ENCODE data around the gene SPDEF.

Gene SPDEF

DNA sequence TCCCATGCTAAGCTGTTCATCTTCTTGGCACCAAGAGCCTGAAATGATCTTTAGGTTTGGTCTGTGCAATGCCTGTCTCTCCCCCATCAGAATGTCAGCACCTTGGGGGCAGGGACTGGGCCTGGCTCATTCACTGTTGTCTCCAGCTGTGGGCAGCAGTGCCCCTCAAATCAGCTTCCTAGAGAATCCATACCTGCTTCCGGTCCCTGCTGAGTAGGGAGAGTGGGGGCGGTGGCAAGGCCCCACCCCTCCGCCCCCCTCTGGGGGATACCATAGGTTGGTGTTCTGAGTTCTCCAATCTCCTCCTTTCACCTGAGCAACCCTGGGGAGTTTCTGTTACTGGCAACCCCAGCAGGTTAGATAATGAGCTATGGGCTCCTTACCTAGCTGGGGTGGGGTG is 19.2 kb upstream of the SPDEF start:
- Mint-ChIP-seq H3K4me3 (no peak overlapping the region), H3K27me3 (peaks cover 6% of the 10 kb centered on the region), H3K9me3 (no peaks in the 10 kb centered on the region), H3K27ac (peak overlapping the region; percentile 18), H3K36me3 (ENCODE audit: low read depth) (no peaks in the 10 kb centered on the region), H3K4me1 (ENCODE audit: low read depth) (peaks cover 5% of the 10 kb centered on the region)
- intact Hi-C loops (cut with micrococcal nuclease), result no loop called here

GRCh38 chr6:34574647-34575293 is 18.6 kb upstream of the SPDEF start:
- H3K27ac Mint-ChIP-seq, result peak overlapping the region; percentile 18
- H3K36me3 Mint-ChIP-seq (ENCODE audit: low read depth), result no peaks in the 10 kb centered on the region
- H3K4me3 Mint-ChIP-seq, result no peak overlapping the region
- H3K9me3 Mint-ChIP-seq, result no peaks in the 10 kb centered on the region
- intact Hi-C loops (cut with micrococcal nuclease), result no loop called here
- H3K4me1 Mint-ChIP-seq (ENCODE audit: low read depth), result peaks cover 5% of the 10 kb centered on the region
- H3K27me3 Mint-ChIP-seq, result peaks cover 6% of the 10 kb centered on the region

- H3K9me3 Mint-ChIP-seq, result no peaks in the 10 kb centered on the region
- peaks cover 5% of the 10 kb centered on the region for H3K4me1 Mint-ChIP-seq (ENCODE audit: low read depth)
- peaks cover 10% of the 10 kb centered on the region for H3K27me3 Mint-ChIP-seq
- no peak overlapping the region for H3K27ac Mint-ChIP-seq
- H3K4me3 Mint-ChIP-seq, result no peak overlapping the region
- intact Hi-C loops (cut with micrococcal nuclease), result no loop called here
- H3K36me3 Mint-ChIP-seq (ENCODE audit: low read depth), result no peaks in the 10 kb centered on the region
These were observed 17.5 kb upstream of the SPDEF start for GRCh38 chr6:34573567-34574183.

- Mint-ChIP-seq H3K27ac (no peak overlapping the region), H3K27me3 (peaks cover 14% of the 10 kb centered on the region), H3K9me3 (no peaks in the 10 kb centered on the region), H3K4me1 (ENCODE audit: low read depth) (peaks cover 5% of the 10 kb centered on the region), H3K4me3 (no peak overlapping the region), H3K36me3 (ENCODE audit: low read depth) (no peaks in the 10 kb centered on the region)
- intact Hi-C loops (cut with micrococcal nuclease), result no loop called here
These were observed 16.5 kb upstream of the SPDEF start for GRCh38 chr6:34572585-34572984.

DNA sequence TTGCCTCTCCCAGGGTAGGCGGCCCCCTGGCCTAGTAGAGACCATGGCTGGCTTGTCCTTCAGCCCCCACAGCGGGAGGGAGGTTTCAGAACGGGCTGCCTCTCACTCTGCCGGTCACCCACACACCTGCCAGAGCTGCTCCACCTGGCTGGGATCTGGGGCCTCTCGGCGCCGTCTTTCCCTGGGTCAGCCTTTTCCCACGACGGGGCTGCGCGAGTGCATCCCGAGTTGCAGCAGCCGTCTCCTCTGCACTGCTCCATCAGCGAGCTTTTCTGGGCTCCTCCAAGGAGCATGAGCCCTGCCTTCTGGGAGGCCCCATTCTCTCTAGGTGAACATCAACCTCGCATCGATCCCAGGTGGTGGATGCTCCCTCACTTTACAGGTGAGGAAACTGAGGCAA is 15.9 kb upstream of the SPDEF start:
- intact Hi-C loops (cut with micrococcal nuclease), result no loop called here
- H3K27ac Mint-ChIP-seq, result no peak overlapping the region
- H3K36me3 Mint-ChIP-seq (ENCODE audit: low read depth), result no peaks in the 10 kb centered on the region
- no peak overlapping the region for H3K4me3 Mint-ChIP-seq
- peaks cover 5% of the 10 kb centered on the region for H3K4me1 Mint-ChIP-seq (ENCODE audit: low read depth)
- peaks cover 14% of the 10 kb centered on the region for H3K27me3 Mint-ChIP-seq
- no peaks in the 10 kb centered on the region for H3K9me3 Mint-ChIP-seq

GRCh38 chr6:34571388-34571787 is 15.3 kb upstream of the SPDEF start:
- no peaks in the 10 kb centered on the region for H3K9me3 Mint-ChIP-seq
- H3K27me3 Mint-ChIP-seq, result peaks cover 19% of the 10 kb centered on the region
- H3K36me3 Mint-ChIP-seq (ENCODE audit: low read depth), result no peaks in the 10 kb centered on the region
- intact Hi-C loops (cut with micrococcal nuclease), result no loop called here
- no peak overlapping the region for H3K4me3 Mint-ChIP-seq
- no peak overlapping the region for H3K27ac Mint-ChIP-seq
- peaks cover 1% of the 10 kb centered on the region for H3K4me1 Mint-ChIP-seq (ENCODE audit: low read depth)

DNA sequence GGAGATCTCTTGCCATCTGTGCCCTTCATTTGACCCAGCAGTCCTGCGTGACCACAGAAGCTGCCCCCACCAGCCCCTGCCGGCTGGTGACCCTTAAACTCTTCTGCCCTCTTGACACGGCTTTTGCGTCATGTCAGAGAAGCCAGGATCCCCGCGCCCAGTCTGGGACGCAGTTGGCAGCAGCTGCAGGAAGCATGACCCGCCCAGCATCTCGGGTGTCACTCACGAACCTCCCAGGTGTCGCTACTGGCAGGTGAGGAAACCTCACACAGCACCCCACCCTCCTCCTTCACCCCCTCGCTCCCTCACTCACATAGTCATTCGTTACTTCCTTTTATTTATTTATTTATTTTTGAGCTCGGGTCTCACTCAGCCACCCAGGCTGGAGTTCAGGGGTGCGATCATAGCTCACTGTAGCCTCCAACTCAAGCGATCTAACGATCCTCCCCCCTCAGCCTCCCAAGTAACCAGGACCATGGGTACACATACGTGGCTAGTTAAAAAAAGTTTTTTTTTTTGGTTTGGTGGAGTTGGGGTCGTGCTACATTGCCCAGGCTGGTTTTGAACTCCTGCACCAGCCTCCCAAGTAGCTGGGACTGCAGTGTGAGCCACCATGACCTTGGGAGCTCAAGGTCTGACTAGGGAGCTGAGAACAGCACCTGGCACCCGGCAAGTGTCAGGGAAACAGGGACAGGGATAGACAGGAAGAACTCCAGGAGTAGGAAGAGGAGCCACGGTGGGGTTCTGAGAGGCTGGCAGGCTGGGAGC is 14.1 kb upstream of the SPDEF start:
- Mint-ChIP-seq H3K27ac (no peak overlapping the region), H3K27me3 (peaks cover 23% of the 10 kb centered on the region), H3K4me1 (ENCODE audit: low read depth) (no peaks in the 10 kb centered on the region), H3K4me3 (no peak overlapping the region), H3K36me3 (ENCODE audit: low read depth) (no peaks in the 10 kb centered on the region), H3K9me3 (no peaks in the 10 kb centered on the region)
- intact Hi-C loops (cut with micrococcal nuclease), result no loop called here

DNA sequence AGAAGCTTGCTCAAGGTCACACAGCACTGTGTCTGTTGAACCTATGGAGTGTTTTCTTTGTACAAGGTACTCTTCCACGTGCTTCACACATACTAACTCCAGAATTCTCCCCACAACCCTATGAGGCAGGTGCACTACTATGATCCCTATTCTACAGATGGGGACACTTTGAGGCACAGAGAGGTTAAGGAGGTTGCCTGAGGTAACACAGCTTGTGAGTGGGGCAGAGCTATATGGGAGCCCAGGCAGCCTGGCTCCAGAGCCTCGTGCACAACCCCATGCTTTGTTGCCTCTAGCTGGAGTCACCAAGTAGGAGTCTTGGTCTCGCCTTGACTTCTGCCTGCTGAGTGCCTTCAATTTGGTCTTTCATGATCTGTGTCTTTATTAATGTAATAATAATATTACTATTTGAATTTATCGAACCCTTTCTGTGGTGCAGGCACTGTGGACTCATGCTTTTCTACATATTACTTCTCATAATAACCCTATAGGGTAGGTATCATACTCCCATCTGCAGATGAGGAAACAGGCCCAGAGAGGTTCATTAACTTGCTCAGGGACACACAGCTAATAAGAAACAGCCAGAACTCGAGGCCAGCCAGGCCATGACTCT is 13.3 kb upstream of the SPDEF start:
- intact Hi-C loops (cut with micrococcal nuclease), result no loop called here
- no peaks in the 10 kb centered on the region for H3K9me3 Mint-ChIP-seq
- no peaks in the 10 kb centered on the region for H3K4me1 Mint-ChIP-seq (ENCODE audit: low read depth)
- no peak overlapping the region for H3K4me3 Mint-ChIP-seq
- peaks cover 23% of the 10 kb centered on the region for H3K27me3 Mint-ChIP-seq
- H3K36me3 Mint-ChIP-seq (ENCODE audit: low read depth), result no peaks in the 10 kb centered on the region
- H3K27ac Mint-ChIP-seq, result no peak overlapping the region

- Mint-ChIP-seq H3K36me3 (ENCODE audit: low read depth) (no peaks in the 10 kb centered on the region), H3K4me1 (ENCODE audit: low read depth) (no peaks in the 10 kb centered on the region), H3K9me3 (no peaks in the 10 kb centered on the region), H3K27me3 (peaks cover 26% of the 10 kb centered on the region), H3K4me3 (no peak overlapping the region), H3K27ac (no peak overlapping the region)
- intact Hi-C loops (cut with micrococcal nuclease), result no loop called here
These were observed 12.4 kb upstream of the SPDEF start for GRCh38 chr6:34568341-34569201.

GRCh38 chr6:34566830-34567546 is 10.9 kb upstream of the SPDEF start:
- no peaks in the 10 kb centered on the region for H3K9me3 Mint-ChIP-seq
- intact Hi-C loops (cut with micrococcal nuclease), result no loop called here
- H3K27me3 Mint-ChIP-seq, result peaks cover 29% of the 10 kb centered on the region
- no peak overlapping the region for H3K4me3 Mint-ChIP-seq
- H3K36me3 Mint-ChIP-seq (ENCODE audit: low read depth), result no peaks in the 10 kb centered on the region
- no peaks in the 10 kb centered on the region for H3K4me1 Mint-ChIP-seq (ENCODE audit: low read depth)
- no peak overlapping the region for H3K27ac Mint-ChIP-seq

- Mint-ChIP-seq H3K4me1 (ENCODE audit: low read depth) (no peaks in the 10 kb centered on the region), H3K9me3 (no peaks in the 10 kb centered on the region)
These were observed 9.6 kb upstream of the SPDEF start for GRCh38 chr6:34565722-34566137.

DNA sequence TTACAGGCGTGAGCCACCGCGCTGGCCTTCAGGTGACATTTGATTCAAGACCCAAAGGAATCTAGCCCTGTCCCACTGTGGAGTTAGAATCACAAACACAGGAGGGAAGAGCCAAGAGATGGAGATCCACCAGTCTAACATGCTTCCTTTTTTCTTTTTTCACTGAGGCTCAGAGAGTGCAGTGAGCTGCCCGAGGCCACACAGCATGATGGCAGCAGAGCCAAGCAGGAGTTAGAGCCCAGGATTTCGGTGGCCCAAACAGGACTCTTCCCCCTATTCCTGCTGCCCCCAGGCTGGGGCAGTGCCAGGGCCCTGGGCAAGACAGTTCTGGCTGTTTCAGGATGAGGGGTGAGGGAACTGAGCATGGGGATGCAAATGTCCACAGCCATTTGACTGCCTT is 8.1 kb upstream of the SPDEF start:
- Mint-ChIP-seq H3K4me3 (no peak overlapping the region), H3K4me1 (ENCODE audit: low read depth) (no peaks in the 10 kb centered on the region), H3K27ac (no peak overlapping the region), H3K27me3 (peaks cover 27% of the 10 kb centered on the region), H3K9me3 (no peaks in the 10 kb centered on the region), H3K36me3 (ENCODE audit: low read depth) (no peaks in the 10 kb centered on the region)
- intact Hi-C loops (cut with micrococcal nuclease), result no loop called here

More at GRCh38 chr6:34565722-34566137, 9.6 kb upstream of the SPDEF start:
- intact Hi-C loops (cut with micrococcal nuclease), result no loop called here
- Mint-ChIP-seq H3K36me3 (ENCODE audit: low read depth) (no peaks in the 10 kb centered on the region), H3K27ac (peak overlapping the region; percentile 31), H3K4me3 (no peak overlapping the region), H3K27me3 (peaks cover 26% of the 10 kb centered on the region)

GRCh38 chr6:34563513-34563870 is 7.4 kb upstream of the SPDEF start:
- intact Hi-C loops (cut with micrococcal nuclease), result no loop called here
- H3K36me3 Mint-ChIP-seq (ENCODE audit: low read depth), result no peaks in the 10 kb centered on the region
- H3K27ac Mint-ChIP-seq, result no peak overlapping the region
- H3K4me1 Mint-ChIP-seq (ENCODE audit: low read depth), result no peaks in the 10 kb centered on the region
- H3K9me3 Mint-ChIP-seq, result no peaks in the 10 kb centered on the region
- H3K4me3 Mint-ChIP-seq, result no peak overlapping the region
- H3K27me3 Mint-ChIP-seq, result peaks cover 23% of the 10 kb centered on the region
